ENCODE data around the gene TTC39B.

DNA sequence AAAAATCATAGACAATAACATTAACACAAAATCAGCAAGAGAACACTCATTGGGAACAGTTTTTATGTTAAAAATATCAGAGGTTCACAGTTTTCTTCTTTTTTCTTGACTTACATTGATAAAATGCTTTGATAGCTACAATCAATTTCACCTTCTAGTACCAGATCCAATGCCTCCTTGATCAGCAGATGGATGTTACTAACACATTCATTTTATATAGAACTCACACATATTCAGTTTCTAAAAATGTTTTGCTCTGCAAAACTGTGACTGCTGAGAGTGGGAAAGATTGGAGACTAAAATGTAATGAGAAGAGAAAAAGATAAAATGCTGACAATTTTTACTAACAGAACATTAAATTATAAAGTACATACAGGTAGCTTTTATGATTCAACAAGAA is 143.1 kb downstream of the TTC39B start:
- TF ChIP-seq, protein P1, sequence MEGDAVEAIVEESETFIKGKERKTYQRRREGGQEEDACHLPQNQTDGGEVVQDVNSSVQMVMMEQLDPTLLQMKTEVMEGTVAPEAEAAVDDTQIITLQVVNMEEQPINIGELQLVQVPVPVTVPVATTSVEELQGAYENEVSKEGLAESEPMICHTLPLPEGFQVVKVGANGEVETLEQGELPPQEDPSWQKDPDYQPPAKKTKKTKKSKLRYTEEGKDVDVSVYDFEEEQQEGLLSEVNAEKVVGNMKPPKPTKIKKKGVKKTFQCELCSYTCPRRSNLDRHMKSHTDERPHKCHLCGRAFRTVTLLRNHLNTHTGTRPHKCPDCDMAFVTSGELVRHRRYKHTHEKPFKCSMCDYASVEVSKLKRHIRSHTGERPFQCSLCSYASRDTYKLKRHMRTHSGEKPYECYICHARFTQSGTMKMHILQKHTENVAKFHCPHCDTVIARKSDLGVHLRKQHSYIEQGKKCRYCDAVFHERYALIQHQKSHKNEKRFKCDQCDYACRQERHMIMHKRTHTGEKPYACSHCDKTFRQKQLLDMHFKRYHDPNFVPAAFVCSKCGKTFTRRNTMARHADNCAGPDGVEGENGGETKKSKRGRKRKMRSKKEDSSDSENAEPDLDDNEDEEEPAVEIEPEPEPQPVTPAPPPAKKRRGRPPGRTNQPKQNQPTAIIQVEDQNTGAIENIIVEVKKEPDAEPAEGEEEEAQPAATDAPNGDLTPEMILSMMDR (IDR thresholded peaks at IDR 0.05; ENCODE audit: low read length) = no peak
- no peak for TF ChIP-seq EZH2 (IDR thresholded peaks at IDR 0.05; ENCODE audit: borderline replicate concordance, low read length)

All from OCI-LY1 (cell line).